Stimulated activated naive CD8-positive, alpha-beta T cell treated with anti-CD3 and anti-CD28 coated beads, Interleukin-15, Interleukin-2, amounts not matched to agents 100 ng/mL and 50 ng/mL, for 24 hours (primary cell): Measurements from ENCODE around the gene NDE1.

Experiments
- H3K27ac Mint-ChIP-seq: one replicate; pipeline ENCODE4 v1.8.0; 2021; ENCODE audit warnings: mild to moderate bottlenecking, mixed read lengths
- H3K27me3 Mint-ChIP-seq: one replicate; pipeline ENCODE4 v1.8.0; 2021; ENCODE audit warnings: mixed read lengths
- H3K36me3 Mint-ChIP-seq: one replicate; pipeline ENCODE4 v1.8.0; 2021; ENCODE audit warnings: low read depth, mixed read lengths
- H3K4me1 Mint-ChIP-seq: one replicate; pipeline ENCODE4 v1.8.0; 2021; ENCODE audit warnings: low read depth, mixed read lengths
- H3K4me3 Mint-ChIP-seq: one replicate; pipeline ENCODE4 v1.8.0; 2021; ENCODE audit warnings: mild to moderate bottlenecking, mixed read lengths
- H3K9me3 Mint-ChIP-seq: one replicate; pipeline ENCODE4 v1.8.0; 2021; ENCODE audit warnings: mixed read lengths

Gene NDE1

DNA sequence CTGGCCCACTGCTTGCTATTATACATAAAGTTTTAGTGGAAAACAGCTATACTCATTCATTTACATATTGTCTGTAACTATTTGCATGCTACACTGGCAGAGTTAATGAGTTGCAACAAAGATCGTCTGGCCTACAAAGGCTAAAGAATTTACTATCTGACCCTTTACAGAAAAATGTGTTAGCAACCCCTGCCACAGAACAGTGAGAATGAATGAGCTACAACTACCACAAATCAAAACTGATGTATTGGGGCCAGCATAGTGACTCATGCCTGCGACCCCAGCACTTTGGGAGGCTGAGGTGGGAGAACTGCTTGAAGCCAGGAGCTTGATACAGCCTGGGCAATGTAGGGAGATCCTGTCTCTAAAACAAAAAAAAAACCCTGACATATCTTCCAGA, 114.1 kb downstream of the NDE1 start:
- Mint-ChIP-seq H3K27ac (no peak overlapping the region), H3K36me3 (no peaks in the 10 kb centered on the region), H3K4me1 (no peaks in the 10 kb centered on the region), H3K4me3 (no peak overlapping the region), H3K27me3 (peaks cover 4% of the 10 kb centered on the region), H3K9me3 (no peaks in the 10 kb centered on the region)

DNA sequence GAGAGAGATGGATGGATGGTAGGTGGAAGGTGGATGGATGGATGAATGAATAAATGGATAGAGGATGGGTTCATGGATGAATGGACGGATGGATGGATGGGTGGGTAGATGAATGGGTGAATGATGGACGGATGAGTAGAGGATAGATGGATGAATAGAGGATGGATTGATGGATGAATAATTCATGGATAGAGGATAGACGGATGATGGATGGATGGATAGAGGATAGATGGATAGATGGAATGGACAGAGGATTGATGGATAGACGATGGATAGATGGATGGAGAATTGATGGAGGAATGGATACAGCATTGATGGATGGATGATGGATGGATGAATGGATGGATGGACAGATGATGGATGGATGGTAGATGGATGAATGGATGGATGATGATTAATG, 115.1 kb downstream of the NDE1 start:
- no peaks in the 10 kb centered on the region for H3K9me3 Mint-ChIP-seq
- H3K27me3 Mint-ChIP-seq = peaks cover 4% of the 10 kb centered on the region
- no peak overlapping the region for H3K27ac Mint-ChIP-seq
- H3K4me3 Mint-ChIP-seq = no peak overlapping the region
- H3K4me1 Mint-ChIP-seq = no peaks in the 10 kb centered on the region
- no peaks in the 10 kb centered on the region for H3K36me3 Mint-ChIP-seq

DNA sequence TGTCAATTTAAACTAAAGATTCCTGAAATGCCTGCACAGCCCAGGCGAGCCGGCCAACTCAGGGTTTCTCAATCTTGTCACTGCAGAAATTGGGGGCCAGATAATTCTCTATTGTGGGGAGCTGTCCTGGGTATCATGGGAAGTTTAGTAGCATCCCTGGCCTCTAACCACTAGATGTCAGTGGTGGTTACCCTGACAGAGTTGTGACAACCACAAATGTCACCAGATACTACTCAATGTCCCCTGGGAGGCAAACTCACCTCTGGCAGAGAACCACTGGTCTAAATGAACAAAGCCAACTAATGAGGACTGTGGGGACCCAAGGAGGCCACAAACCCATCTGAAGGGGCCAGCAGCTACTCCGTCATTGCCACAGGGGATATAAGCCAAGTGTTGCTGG, 115.8 kb downstream of the NDE1 start:
- Mint-ChIP-seq H3K9me3 (no peaks in the 10 kb centered on the region), H3K27me3 (peaks cover 4% of the 10 kb centered on the region), H3K27ac (no peak overlapping the region), H3K36me3 (no peaks in the 10 kb centered on the region), H3K4me1 (no peaks in the 10 kb centered on the region), H3K4me3 (no peak overlapping the region)

DNA sequence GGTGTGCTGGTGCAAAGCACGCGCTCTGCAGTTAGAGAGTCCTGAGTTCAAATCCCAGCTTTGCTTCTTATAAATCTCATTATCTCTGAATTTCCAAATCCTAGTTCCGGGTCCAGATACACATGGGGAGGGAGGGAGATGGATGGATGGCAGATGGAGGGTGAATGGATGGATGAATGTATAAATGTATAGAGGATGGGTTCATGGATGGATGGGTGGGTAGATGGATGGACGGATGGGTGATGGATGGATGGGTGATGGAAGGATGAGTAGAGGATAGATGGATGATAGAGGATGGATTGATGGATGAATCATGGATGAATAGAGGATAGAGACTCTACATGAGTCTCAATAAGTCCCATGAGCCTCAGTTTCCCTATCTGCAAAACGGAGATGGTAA, 116.9 kb downstream of the NDE1 start:
- H3K27ac Mint-ChIP-seq = no peak overlapping the region
- peaks cover 4% of the 10 kb centered on the region for H3K27me3 Mint-ChIP-seq
- H3K36me3 Mint-ChIP-seq = no peaks in the 10 kb centered on the region
- no peaks in the 10 kb centered on the region for H3K4me1 Mint-ChIP-seq
- no peaks in the 10 kb centered on the region for H3K9me3 Mint-ChIP-seq
- no peak overlapping the region for H3K4me3 Mint-ChIP-seq

DNA sequence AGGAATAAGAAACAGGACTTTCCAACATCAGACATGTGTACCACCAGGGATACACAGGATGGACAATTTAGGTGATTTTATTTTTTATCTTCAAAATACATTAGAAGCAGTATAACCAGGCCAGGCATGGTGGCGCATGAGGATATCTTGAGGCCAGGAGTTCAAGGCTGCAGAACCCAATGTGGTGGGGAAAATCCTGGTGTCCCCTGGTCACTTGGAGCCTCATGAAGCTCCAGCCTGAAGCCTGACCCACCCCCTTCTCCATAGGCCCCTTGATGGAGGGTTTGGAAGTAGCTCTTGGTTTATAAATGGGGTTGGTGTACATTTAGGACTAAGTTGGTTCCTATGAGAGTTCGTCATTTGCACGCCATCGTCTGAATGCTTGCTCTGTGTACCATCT, 118.2 kb downstream of the NDE1 start:
- no peaks in the 10 kb centered on the region for H3K4me1 Mint-ChIP-seq
- no peak overlapping the region for H3K27ac Mint-ChIP-seq
- H3K9me3 Mint-ChIP-seq = no peaks in the 10 kb centered on the region
- no peak overlapping the region for H3K4me3 Mint-ChIP-seq
- H3K36me3 Mint-ChIP-seq = no peaks in the 10 kb centered on the region
- H3K27me3 Mint-ChIP-seq = peaks cover 4% of the 10 kb centered on the region

DNA sequence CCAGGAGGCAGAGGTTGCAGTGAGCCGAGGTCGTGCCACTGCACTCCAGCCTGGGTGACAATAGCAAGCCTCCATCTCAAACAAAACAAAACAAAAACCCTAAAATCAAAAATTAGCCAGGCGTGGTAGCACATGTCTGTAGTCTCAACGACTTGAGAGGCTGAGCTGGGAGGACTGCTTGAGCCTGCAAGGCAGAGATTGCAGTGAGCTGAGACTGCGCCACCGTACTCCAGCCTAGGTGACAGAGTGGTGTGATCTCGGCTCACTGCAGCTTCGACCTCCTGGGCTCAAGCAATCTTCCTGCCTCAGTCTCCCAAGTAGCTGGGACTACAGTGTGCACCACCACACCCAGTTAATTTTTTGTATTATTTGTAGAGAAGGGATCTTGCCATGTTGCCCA, 119.2 kb downstream of the NDE1 start:
- no peaks in the 10 kb centered on the region for H3K4me1 Mint-ChIP-seq
- no peaks in the 10 kb centered on the region for H3K36me3 Mint-ChIP-seq
- H3K27ac Mint-ChIP-seq = no peak overlapping the region
- no peak overlapping the region for H3K4me3 Mint-ChIP-seq
- H3K9me3 Mint-ChIP-seq = no peaks in the 10 kb centered on the region
- H3K27me3 Mint-ChIP-seq = peaks cover 2% of the 10 kb centered on the region

DNA sequence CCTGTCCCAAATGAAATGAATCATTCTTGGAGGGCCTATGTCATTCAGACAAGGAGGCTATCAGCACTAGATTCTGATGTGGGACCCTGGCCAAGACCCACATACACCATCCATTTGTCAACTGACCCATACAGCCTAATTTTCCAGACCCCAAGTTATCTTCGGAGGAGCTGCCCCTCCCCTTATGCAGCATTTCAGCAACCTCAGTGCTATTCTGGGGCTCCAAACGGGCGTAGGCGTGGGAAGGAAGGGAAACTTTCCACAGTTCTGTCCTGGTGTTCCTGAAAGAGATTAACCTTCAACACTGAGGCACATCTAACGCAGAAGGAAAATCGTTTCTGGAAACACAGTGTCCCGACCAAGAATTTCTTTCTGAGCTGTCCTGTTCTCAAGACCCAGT, 120.1 kb downstream of the NDE1 start:
- H3K4me1 Mint-ChIP-seq = no peaks in the 10 kb centered on the region
- no peaks in the 10 kb centered on the region for H3K9me3 Mint-ChIP-seq
- no peak overlapping the region for H3K27ac Mint-ChIP-seq
- no peak overlapping the region for H3K4me3 Mint-ChIP-seq
- H3K27me3 Mint-ChIP-seq = no peaks in the 10 kb centered on the region
- H3K36me3 Mint-ChIP-seq = no peaks in the 10 kb centered on the region

DNA sequence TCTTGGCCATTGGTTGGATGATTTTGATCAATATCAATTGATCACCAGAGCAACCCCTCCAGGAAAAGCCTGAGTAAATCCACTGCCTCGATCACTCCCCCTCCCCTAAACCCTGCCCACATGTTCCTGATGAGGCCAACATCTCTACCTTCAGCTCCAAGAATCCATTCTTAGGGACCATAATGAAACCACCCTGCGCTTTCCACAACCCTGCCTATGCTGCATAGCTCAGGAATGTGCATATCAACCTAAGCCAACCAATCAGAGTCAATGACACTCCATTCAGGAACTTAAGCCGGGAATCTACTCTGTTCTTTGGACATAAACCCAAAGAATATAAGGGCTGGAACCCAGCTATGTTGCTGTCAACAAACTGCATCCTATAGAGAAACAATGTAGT, 120.5 kb downstream of the NDE1 start:
- no peaks in the 10 kb centered on the region for H3K27me3 Mint-ChIP-seq
- no peaks in the 10 kb centered on the region for H3K36me3 Mint-ChIP-seq
- H3K27ac Mint-ChIP-seq = no peak overlapping the region
- H3K4me1 Mint-ChIP-seq = no peaks in the 10 kb centered on the region
- no peaks in the 10 kb centered on the region for H3K9me3 Mint-ChIP-seq
- no peak overlapping the region for H3K4me3 Mint-ChIP-seq

DNA sequence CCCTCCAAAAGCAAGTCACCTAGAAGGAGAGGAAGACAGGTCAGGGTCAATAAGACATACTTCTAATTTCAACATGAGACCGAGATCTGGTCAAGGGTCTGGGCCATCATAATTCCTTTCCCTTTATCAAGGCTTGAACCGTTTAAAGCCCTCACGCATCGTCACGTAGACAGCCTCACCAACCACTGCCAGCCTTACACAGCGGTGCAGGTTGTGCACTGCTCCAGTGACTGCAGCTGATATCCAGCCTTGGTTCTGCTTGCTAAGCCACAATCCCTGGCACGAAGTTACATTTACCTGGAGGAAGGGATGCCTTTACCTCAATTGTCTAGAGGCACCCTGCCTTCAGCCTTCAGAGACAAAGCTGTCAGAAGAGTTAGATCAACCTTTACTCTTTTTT, 121.6 kb downstream of the NDE1 start:
- H3K4me3 Mint-ChIP-seq = no peak overlapping the region
- no peaks in the 10 kb centered on the region for H3K9me3 Mint-ChIP-seq
- no peak overlapping the region for H3K27ac Mint-ChIP-seq
- H3K36me3 Mint-ChIP-seq = no peaks in the 10 kb centered on the region
- no peaks in the 10 kb centered on the region for H3K4me1 Mint-ChIP-seq
- no peaks in the 10 kb centered on the region for H3K27me3 Mint-ChIP-seq

DNA sequence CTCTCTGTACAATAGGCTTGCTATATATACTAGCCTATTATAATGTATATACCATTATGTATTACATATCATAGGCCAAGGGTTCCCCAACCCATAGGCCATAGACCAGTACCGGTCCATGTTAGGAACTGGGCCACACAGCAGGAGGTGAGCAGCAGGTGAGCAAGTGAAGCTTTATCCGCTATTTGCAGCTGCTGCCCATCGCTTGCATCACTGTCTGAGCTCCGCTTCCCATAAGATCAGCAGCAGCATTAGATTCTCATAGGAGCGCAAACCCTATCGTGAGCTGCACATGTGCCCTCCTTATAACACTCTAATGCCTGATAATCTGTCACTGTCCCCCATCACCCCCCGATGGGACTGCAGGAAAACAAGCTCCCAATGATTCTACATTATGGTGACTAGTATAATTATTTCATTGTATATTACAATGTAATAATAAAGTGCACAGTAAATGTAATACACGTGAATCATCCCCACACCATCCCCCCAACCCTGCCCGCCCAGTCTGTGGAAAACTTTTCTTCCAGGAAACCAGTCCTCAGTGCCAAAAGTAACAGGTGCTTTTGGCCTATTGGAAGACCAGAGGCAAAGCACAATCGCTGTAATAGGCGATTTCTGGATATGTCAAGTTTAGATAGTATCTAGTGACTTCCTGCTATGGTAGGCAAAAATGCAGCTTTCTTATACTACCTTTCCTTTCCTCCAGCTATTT, 122.7 kb downstream of the NDE1 start:
- H3K4me3 Mint-ChIP-seq = no peak overlapping the region
- H3K9me3 Mint-ChIP-seq = no peaks in the 10 kb centered on the region
- no peak overlapping the region for H3K27ac Mint-ChIP-seq
- H3K27me3 Mint-ChIP-seq = no peaks in the 10 kb centered on the region
- H3K4me1 Mint-ChIP-seq = no peaks in the 10 kb centered on the region
- H3K36me3 Mint-ChIP-seq = no peaks in the 10 kb centered on the region

DNA sequence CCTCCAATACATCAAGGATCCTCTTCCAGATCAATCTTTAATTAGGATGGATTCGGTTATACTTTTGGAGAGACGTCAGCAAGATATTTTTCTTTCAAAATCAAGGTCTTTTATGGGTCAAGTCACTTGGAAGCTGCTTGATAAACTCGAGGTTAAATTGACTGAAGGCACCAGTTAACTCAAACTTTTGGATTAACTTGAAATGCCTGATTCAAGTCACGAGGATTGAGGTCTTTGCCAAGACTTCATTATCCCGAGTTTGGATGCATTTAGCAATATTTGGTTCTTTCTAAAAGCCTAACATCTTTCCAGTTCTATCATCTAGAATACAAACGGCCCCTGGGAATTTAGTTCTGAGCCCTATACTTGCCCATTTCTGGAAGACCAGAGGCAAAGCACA, 123.9 kb downstream of the NDE1 start:
- H3K27ac Mint-ChIP-seq = no peak overlapping the region
- H3K4me1 Mint-ChIP-seq = no peaks in the 10 kb centered on the region
- H3K9me3 Mint-ChIP-seq = no peaks in the 10 kb centered on the region
- peaks cover 4% of the 10 kb centered on the region for H3K27me3 Mint-ChIP-seq
- H3K36me3 Mint-ChIP-seq = no peaks in the 10 kb centered on the region
- H3K4me3 Mint-ChIP-seq = no peak overlapping the region

DNA sequence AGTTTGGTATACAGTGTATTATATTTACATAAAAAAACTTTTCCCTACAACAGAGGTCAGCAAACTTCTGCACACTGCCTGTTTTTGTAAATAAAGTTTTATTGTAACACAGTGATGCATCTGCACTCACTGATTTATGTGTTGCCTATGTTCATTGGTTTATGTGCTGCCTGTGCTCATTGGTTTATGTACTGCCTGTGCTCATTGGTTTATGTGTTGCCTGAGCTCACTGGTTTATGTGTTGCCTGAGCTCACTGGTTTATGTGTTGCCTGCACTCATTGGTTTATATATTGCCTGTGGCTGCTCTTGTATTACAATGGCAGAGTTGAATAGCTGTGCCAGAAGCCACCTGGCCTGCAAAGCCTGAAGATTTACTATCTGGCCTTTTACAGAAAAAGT, 125.2 kb downstream of the NDE1 start:
- peaks cover 4% of the 10 kb centered on the region for H3K27me3 Mint-ChIP-seq
- no peak overlapping the region for H3K27ac Mint-ChIP-seq
- H3K36me3 Mint-ChIP-seq = no peaks in the 10 kb centered on the region
- no peak overlapping the region for H3K4me3 Mint-ChIP-seq
- H3K4me1 Mint-ChIP-seq = no peaks in the 10 kb centered on the region
- no peaks in the 10 kb centered on the region for H3K9me3 Mint-ChIP-seq

DNA sequence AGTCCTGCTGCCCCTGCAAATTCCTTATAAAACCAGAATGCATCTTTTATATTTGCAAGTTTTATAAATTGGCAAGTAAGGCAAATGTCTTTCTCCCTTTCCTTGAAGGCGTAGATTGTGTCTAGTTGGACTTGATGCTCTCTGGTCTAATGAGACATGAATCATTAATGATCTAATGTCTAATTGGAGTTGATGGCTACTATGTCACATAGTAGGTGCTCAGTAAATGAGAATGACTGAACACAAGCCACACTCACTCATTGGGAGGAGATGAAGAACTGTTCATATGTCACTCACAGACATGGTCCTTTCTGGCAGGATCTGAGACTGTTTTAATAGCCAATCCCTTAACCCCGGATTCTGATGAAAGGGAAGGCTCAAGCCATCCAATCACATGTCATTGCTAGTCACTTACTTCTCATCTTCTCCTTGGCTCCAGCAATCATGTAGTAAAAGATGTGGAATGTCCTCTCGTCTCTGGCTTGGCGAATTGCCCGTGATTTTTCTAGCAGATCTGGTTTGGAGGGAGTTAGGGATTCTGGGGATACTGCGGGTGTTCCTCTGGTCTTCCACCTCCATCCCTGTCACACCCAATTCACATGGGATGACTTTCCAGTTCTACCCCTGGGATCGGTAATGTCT, 125.7 kb downstream of the NDE1 start:
- no peaks in the 10 kb centered on the region for H3K36me3 Mint-ChIP-seq
- no peak overlapping the region for H3K27ac Mint-ChIP-seq
- H3K27me3 Mint-ChIP-seq = peaks cover 4% of the 10 kb centered on the region
- no peaks in the 10 kb centered on the region for H3K4me1 Mint-ChIP-seq
- no peaks in the 10 kb centered on the region for H3K9me3 Mint-ChIP-seq
- H3K4me3 Mint-ChIP-seq = no peak overlapping the region
